ENCODE results near the gene MYT1. TPM values are rescaled to one million over a fixed set of nuclear protein-coding genes. Genes with fewer than 3 reads are reported as not detected.
"Not testable (repeated sequence)": the region's sequence is repeated elsewhere in the genome, so short reads cannot be mapped to it uniquely, and the experiment has no call there.

The MYT1 gene
- under 1 TPM in 1 of 4 donors, not detected in 3; 0.21 TPM for total RNA-seq

- TF ChIP-seq CTCF (IDR thresholded peaks at IDR 0.05) = no peak
- no peak for TF ChIP-seq POLR2A (IDR thresholded peaks at IDR 0.05)
- no peak for DNase-seq
- peaks cover 0 to 35% of the 10 kb centered on the region in 2 donors for H3K27me3 ChIP-seq
- intact Hi-C loops (cut with DNase I; ENCODE audit: low total_unique reads) = no loop called here
- no peaks in the 10 kb centered on the region for H3K36me3 ChIP-seq
- H3K4me1 ChIP-seq = no peaks in the 10 kb centered on the region
- no peak within 1 kb of the TSS for H3K4me3 ChIP-seq
- H3K27ac ChIP-seq = no peak within 1 kb of the TSS
- no peaks in the 10 kb centered on the region for H3K9me3 ChIP-seq
Observed at GRCh38 chr20:64164123-64164836, at the start of gene MYT1. MYT1 (plus strand) TSS chr20:64164452; CDS start chr20:64198862, 34,410 bp downstream.

GRCh38 chr20:64115171-64115911 is 48.9 kb upstream of the MYT1 start:
- no peaks in the 10 kb centered on the region for H3K36me3 ChIP-seq
- H3K4me3 ChIP-seq = no peak overlapping the region
- no peak for TF ChIP-seq POLR2A (IDR thresholded peaks at IDR 0.05)
- TF ChIP-seq CTCF (IDR thresholded peaks at IDR 0.05) = no peak
- H3K4me1 ChIP-seq = no peaks in the 10 kb centered on the region
- DNase-seq = no peak
- no peak overlapping the region for H3K27ac ChIP-seq
- no peaks in the 10 kb centered on the region for H3K27me3 ChIP-seq
- intact Hi-C loops (cut with DNase I; ENCODE audit: low total_unique reads) = no loop called here
- H3K9me3 ChIP-seq = no peaks in the 10 kb centered on the region

- Histone ChIP-seq H3K36me3 (no peaks in the 10 kb centered on the region), H3K27ac (no peak overlapping the region), H3K4me3 (no peak overlapping the region), H3K27me3 (no peaks in the 10 kb centered on the region), H3K9me3 (no peaks in the 10 kb centered on the region), H3K4me1 (no peaks in the 10 kb centered on the region)
- no peak for DNase-seq
- no peak for TF ChIP-seq CTCF (IDR thresholded peaks at IDR 0.05)
- no peak for TF ChIP-seq POLR2A (IDR thresholded peaks at IDR 0.05)
- intact Hi-C loops (cut with DNase I; ENCODE audit: low total_unique reads) = no loop called here
Observed at GRCh38 chr20:64116016-64116415, 48.2 kb upstream of the MYT1 start.

GRCh38 chr20:64116541-64117431 is 47.5 kb upstream of the MYT1 start:
- Histone ChIP-seq H3K27me3 (no peaks in the 10 kb centered on the region), H3K4me1 (no peaks in the 10 kb centered on the region), H3K9me3 (no peaks in the 10 kb centered on the region), H3K36me3 (no peaks in the 10 kb centered on the region), H3K4me3 (no peak overlapping the region), H3K27ac (no peak overlapping the region)
- intact Hi-C loops (cut with DNase I; ENCODE audit: low total_unique reads) = no loop called here
- TF ChIP-seq POLR2A (IDR thresholded peaks at IDR 0.05) (no peak), CTCF (IDR thresholded peaks at IDR 0.05) (no peak)
- no peak for DNase-seq

GRCh38 chr20:64117432-64117777 is 46.8 kb upstream of the MYT1 start:
- H3K4me3 ChIP-seq; H3K36me3 ChIP-seq; H3K27me3 ChIP-seq; intact Hi-C loops (cut with DNase I; ENCODE audit: low total_unique reads); DNase-seq; H3K4me1 ChIP-seq; H3K27ac ChIP-seq; H3K9me3 ChIP-seq: not testable (repeated sequence)

Data from uterus (tissue), 4 donors.